Fibroblast of upper back skin (primary cell): Measurements from ENCODE around the gene SLCO1A2.
"Not testable (repeated sequence)": the region's sequence is repeated elsewhere in the genome, so short reads cannot be mapped to it uniquely, and the experiment has no call there.

Source experiments
- DNase-seq: peaks from one replicate; pipeline ENCODE4 v3.0.0-alpha.2; 2013

The SLCO1A2 gene

DNA sequence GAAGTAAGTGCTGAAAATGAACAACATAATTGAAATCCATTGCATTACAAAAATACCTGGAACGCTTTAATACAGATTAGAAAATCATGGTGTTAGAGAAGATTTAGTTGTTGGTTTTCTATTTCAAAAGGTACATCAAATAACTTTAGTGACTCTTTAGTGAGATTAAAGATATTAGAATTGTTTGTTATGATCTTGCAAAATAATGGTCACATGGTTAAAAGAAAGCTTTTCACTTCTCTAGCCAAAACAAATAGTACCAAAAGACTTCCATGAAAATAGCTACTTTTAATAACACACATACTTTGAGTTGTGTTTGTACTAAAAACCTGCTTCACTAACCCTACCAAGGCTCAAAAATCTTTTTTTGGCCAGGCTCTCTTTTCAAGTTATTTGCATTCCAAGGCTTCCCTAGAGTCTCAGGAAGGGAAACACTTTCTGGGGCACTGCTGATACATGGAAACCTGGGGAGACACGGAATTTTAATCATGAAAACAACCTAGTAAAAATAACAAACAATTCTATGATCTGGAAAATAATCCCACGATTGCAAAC, at the start of gene SLCO1A2:
Gene SLCO1A2, minus strand, starts transcription at position 147 of the 555 bp plus-strand sequence. CDS start 270 bp downstream, outside the sequence.
- no peak for DNase-seq

- DNase-seq = no peak
These were observed 49.5 kb upstream of the SLCO1A2 start for GRCh38 chr12:21384261-21384660.

- DNase-seq = not testable (repeated sequence)
These were observed 46.6 kb upstream of the SLCO1A2 start for GRCh38 chr12:21381320-21381719.

DNA sequence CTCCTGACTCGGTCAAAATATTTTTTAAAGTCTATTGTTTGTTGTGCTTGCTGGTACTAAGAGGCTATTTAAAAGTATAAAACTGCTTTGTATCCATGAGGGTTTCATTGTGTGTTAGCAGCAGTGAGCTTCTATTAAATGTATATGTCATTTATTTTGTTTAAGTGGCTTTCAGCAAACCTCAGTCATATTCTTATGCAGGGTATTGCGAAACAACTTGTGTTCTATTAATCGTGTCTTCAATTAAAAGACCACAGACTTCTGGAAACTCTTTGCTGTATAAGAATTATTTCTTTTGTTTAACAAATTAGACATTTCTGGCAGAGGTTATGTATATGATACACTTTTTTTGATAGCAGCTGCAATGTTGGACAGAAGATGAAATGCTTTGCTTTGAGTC, 44.5 kb upstream of the SLCO1A2 start:
- no peak for DNase-seq

- DNase-seq = no peak
These were observed 37.9 kb upstream of the SLCO1A2 start, which contains the start of gene IAPP for GRCh38 chr12:21372602-21373001. Gene IAPP, plus strand, starts transcription at chr12:21372902. Its CDS starts 450 bp downstream, at chr12:21373352.

GRCh38 chr12:21370845-21371449, 36.2 kb upstream of the SLCO1A2 start:
- no peak for DNase-seq

- DNase-seq = no peak
These were observed 34.6 kb upstream of the SLCO1A2 start for GRCh38 chr12:21369141-21369980.

DNA sequence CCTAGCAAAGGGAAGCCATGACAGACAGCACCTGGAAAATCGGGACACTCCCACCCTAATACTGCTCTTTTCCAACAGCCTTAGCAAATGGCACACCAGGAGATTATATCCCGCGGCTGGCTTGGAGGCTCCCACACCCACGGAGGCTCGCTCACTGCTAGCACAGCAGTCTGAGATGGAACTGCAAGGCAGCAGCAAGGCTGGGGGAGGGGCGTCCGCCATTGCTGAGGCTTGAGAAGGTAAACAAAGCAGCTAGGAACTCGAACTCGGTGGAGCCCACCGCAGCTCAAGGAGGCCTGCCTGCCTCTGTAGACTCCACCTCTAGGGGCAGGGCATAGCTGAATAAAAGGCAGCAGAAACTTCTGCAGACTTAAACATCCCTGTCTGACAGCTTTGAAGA, 25.9 kb upstream of the SLCO1A2 start:
- DNase-seq = not testable (repeated sequence)

DNA sequence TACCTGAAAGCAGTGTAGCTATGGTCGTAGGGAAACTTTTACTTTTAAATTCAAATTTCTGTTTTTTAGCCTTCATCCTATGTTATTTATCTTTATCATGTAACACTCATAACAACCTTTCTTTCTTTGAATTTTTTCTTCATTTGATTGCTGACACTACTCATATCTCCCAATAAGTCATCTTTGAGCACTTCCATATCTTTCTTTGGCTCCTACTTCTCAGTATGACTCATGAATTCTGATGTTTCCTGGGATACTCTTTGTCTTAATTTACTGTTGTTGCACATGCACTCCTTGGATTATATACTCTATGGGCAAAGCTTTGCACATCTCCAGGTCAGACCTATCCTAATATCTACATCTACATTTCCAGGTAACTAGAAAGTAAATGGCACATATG, 19.9 kb upstream of the SLCO1A2 start:
- no peak for DNase-seq

DNA sequence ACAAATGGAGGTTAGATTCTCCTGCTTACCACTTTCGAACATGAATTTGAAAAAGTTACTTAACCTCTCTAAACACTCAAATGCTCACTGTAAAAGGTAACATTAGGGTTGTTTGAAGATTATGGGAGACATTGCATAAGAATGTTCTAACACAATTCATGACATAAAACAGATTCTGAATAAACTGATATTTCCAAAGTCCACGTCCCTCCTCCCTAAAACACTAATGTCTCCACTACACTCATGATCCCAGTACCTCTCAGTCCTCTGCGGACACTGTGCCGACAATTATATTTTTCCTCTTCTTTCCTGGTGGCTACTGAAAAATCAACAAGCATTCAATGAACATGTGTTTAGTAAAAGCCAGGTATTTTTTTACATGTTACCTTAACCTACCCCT, 19.2 kb upstream of the SLCO1A2 start:
- no peak for DNase-seq

- no peak for DNase-seq
These were observed 18.8 kb upstream of the SLCO1A2 start for GRCh38 chr12:21353487-21353886.

DNA sequence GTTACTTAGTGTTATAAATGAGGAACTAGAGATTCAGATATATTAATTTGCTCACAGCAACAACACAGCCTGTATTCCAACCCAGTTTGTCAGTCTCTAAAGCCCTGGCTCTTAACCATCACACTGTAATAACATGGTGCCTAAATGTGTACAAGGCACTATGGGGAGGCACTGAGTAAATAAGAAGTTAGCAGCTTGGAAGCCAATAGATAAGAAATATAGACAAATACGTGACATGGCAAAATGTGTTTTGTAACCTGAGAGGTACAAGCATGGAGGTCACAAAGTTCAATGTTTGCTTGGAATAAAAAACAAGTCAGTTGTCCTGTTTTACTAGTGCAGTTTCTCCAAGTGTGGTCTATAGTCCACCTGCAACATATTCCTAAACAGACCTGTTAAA, 16.3 kb upstream of the SLCO1A2 start:
- DNase-seq = no peak

DNA sequence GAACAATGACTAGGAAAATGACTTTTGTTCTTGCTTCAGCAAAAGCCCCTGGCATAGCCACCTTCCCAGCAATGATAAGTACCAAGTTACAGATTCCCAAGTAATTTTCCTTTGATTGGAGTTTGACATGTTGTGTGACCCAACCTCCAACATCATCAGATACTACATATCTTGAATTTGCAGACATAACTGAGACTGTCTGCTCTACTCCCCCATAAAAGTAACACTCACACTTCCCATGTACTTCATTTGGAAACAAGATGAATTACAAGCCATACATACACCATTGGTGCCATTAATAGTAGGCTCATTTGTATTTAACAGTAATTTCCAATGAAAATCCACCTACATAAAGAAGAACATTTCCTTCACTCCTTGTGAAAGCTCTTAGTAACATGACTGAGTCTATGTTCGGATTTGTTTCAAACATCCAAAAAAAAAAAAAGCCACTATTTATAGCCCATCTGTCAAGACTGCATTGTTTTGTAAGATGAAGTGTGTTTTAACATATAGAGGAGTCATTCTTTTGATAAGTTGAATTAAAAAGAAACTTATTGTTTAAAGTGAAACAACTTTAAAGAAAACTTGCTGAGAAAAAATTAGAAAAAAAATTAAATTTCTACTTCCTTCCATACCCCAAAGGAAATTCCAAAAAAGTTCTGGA, 12.0 kb upstream of the SLCO1A2 start:
- DNase-seq = no peak

DNA sequence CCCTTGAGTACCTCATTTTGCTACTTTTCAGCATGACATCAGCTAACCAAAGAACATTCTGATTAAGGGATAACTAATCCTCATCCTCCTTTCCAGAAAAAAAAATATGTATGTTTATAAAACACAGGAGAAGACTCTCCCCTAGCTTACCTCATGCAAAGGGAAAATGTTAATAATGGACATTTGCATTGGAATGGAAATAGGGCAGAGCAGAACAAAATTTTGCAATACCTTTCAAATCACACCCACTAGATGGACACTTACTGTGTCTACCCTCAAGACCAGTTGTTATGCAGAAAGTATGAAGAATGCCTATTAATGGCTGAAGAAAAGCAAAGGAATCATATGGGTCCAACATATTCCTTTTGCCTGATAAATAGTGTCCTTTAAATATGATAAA, 8.9 kb upstream of the SLCO1A2 start:
- DNase-seq = no peak

DNA sequence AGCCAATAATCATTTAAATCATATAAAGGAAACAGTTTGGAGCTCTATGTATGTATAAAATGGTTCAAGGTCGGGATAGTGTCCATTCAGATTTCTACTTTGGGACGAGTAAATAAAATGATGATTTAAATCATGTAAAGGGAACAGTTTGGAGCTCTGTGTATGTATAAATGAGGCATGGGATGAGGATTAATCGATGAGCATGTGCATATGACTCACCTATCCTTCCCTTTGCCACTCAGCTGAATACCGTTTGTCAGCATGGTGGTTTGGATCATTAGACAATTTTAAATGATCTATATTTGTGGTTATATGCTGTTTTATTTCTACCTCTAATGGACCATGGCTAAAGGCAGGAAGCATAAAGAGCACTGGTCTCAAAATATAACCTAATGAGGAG, 7.1 kb upstream of the SLCO1A2 start:
- DNase-seq = no peak

- no peak for DNase-seq
These were observed 5.7 kb upstream of the SLCO1A2 start for GRCh38 chr12:21340403-21340802.

DNA sequence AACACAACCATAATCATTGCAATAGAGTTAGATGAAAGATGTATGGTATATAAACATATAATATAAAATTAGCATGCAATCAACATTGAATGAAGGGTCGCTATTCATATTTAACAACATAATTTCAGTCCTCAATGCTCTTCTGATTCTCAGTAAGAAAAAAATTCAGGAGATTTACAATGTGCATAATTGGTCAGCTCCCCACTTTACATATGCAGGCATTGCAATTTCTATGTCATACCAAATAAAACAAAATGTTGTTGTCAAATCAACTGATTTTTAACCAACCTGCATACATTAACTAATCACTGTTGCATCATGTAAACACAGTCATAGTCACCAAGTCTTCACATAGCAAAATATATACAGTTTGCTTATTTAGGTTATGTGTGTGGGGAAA, 5.2 kb upstream of the SLCO1A2 start:
- DNase-seq = no peak

GRCh38 chr12:21337959-21338744, 3.4 kb upstream of the SLCO1A2 start:
- no peak for DNase-seq

- no peak for DNase-seq
These were observed 2.7 kb upstream of the SLCO1A2 start for GRCh38 chr12:21337453-21337852.

DNA sequence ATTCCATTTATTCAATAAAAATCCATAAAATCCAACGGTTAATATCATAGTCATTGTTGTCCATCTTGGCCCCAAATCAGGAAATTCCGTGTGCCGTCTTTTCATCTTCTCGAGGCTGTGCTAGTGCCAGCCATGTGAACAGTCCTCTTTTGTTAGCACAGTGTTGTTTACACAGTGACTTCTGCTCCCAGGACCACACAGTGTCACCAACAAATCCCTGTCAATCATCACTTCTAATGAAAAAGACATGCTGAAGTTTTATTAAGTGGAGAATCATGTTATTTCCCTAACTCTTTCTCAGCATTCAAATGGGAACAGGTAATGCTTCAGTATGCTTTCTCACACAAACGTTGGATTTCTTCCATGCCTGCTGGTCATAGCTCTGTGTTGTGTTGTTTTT, 1.9 kb upstream of the SLCO1A2 start:
- no peak for DNase-seq

GRCh38 chr12:21330682-21331253, 3.9 kb downstream of the SLCO1A2 start:
- DNase-seq = no peak

DNA sequence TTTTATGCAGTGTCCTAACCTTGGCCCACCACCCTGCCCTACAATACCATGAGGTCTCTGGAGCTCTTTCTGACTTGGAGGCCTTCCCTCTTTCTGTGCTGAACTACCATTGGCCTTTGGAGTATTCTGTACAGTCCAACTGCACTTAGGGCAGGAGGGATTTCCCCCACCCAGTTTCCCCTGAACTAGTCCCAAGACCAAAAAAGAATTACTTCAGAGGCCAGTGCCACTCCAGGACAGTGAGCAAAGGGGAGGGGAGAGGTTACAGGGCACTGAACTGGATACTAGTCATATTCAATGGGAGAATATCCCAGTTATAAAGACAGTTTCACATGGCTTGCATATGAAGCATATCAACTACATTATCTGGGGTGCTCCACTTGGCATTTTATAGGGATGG, 6.1 kb downstream of the SLCO1A2 start:
- no peak for DNase-seq
